IMR-90 (cell line): Measurements from ENCODE around the gene MS4A6E. TPM values are rescaled to one million over a fixed set of nuclear protein-coding genes. Genes with fewer than 3 reads are reported as not detected.
A peak's percentile ranks its signal among the peaks of the same experiment; 100 is the strongest.

Source experiments
- ATAC-seq: fragments of 200-7000 bp; cut with Tn5 transposase; 2 replicates; pipeline ENCODE4 v1.9.1; 2020; ENCODE audit warnings: low read depth, mild to moderate bottlenecking, moderate library complexity
- BruUV-seq: library from RNA; stranded (reverse); fragments of 400-500 nt; replicated peaks from 2 replicates; lab custom pipeline; 2021; lab: Mats Ljungman, UMichigan
- CTCF ChIA-PET: fragments of 300-600 bp; formaldehyde crosslinking; extraction: SDS; loops from one replicate; lab custom pipeline; 2021; ENCODE audit warnings: antibody characterized with exemption; lab: Yijun Ruan, JAX
- POLR2A ChIA-PET: fragments of 300-600 bp; sonication (Branson Sonifier 250); formaldehyde crosslinking; loops from one replicate; lab custom pipeline; 2022; ENCODE audit warnings: antibody characterized with exemption; ENCODE audit not compliant: unreplicated experiment; lab: Charles Lee
- DNase-seq: peaks from one replicate; pipeline ENCODE4 v3.0.0; 2013
- H2AFZ ChIP-seq: replicated peaks from 2 replicates; pipeline ENCODE3; 2013; ENCODE audit warnings: low read length, mild to moderate bottlenecking; ENCODE audit not compliant: poor library complexity
- H2AK5ac ChIP-seq: 2 replicates; pipeline ENCODE4 v1.6.1; 2013; ENCODE audit warnings: low read depth, low read length, inconsistent platforms
- H2AK9ac ChIP-seq: replicated peaks from 2 replicates; pipeline ENCODE3; 2013; ENCODE audit warnings: mild to moderate bottlenecking, low read depth, low read length, moderate library complexity; ENCODE audit not compliant: poor library complexity
- H2BK120ac ChIP-seq: 2 replicates; pipeline ENCODE4 v1.6.1; 2013; ENCODE audit warnings: low read depth, low read length, inconsistent platforms
- H2BK15ac ChIP-seq: 3 replicates; pipeline ENCODE4 v1.6.1; 2013; ENCODE audit warnings: low read depth, low read length, inconsistent platforms
- H2BK20ac ChIP-seq: 2 replicates; pipeline ENCODE4 v1.6.1; 2013; ENCODE audit warnings: low read depth, mild to moderate bottlenecking, inconsistent platforms, low read length, moderate library complexity
- H2BK5ac ChIP-seq: 2 replicates; pipeline ENCODE4 v1.6.1; 2013; ENCODE audit warnings: mild to moderate bottlenecking, low read depth, low read length, inconsistent platforms; ENCODE audit not compliant: poor library complexity, severe bottlenecking
- H3K14ac ChIP-seq: replicated peaks from 2 replicates; pipeline ENCODE4 v1.6.1; 2013; ENCODE audit warnings: low read depth, low read length, inconsistent platforms
- H3K18ac ChIP-seq: 2 replicates; pipeline ENCODE4 v1.6.1; 2013; ENCODE audit warnings: low read depth, low read length, control low read depth
- H3K23ac ChIP-seq: 2 replicates; pipeline ENCODE4 v1.6.1; 2013; ENCODE audit warnings: low read depth, low read length, inconsistent platforms
- H3K27ac ChIP-seq: 2 replicates; pipeline ENCODE4 v1.5.1; 2013; ENCODE audit warnings: mild to moderate bottlenecking, control low read depth, low read length; ENCODE audit not compliant: insufficient read depth
- H3K27me3 ChIP-seq: 2 replicates; pipeline ENCODE4 v1.6.1; 2013; ENCODE audit warnings: low read length; ENCODE audit not compliant: control insufficient read depth, insufficient read depth
- H3K36me3 ChIP-seq: 2 replicates; pipeline ENCODE4 v1.6.1; 2013; ENCODE audit warnings: low read length, mixed read lengths; ENCODE audit not compliant: control insufficient read depth, insufficient read depth
- H3K4ac ChIP-seq: 2 replicates; pipeline ENCODE4 v1.6.1; 2013; ENCODE audit warnings: low read depth, low read length, inconsistent platforms
- H3K4me1 ChIP-seq: 2 replicates; pipeline ENCODE4 v1.6.1; 2013; ENCODE audit warnings: low read length, mixed read lengths; ENCODE audit not compliant: control insufficient read depth, insufficient read depth
- H3K4me2 ChIP-seq: 2 replicates; pipeline ENCODE4 v1.6.1; 2013; ENCODE audit warnings: low read depth, mild to moderate bottlenecking, control low read depth, low read length, moderate library complexity
- H3K4me3 ChIP-seq: 2 replicates; pipeline ENCODE4 v1.5.1; 2013; ENCODE audit warnings: low read depth, mild to moderate bottlenecking, control low read depth, low read length, moderate library complexity; ENCODE audit not compliant: insufficient read depth
- H3K56ac ChIP-seq: 2 replicates; pipeline ENCODE4 v1.6.1; 2013; ENCODE audit warnings: low read length, inconsistent platforms; ENCODE audit not compliant: insufficient read depth; ENCODE audit errors: extremely low read depth
- H3K79me1 ChIP-seq, 2 experiments: 2 replicates each; pipeline ENCODE4 v1.6.1; 2013; ENCODE audit warnings: low read length in 2 of 2, inconsistent platforms in 1 of 2, low read depth in 1 of 2
- H3K9ac ChIP-seq: 2 replicates; pipeline ENCODE4 v1.6.1; 2013; ENCODE audit warnings: low read depth, low read length, control low read depth
- H3K9me1 ChIP-seq: 2 replicates; pipeline ENCODE4 v1.6.1; 2013; ENCODE audit warnings: low read length, inconsistent platforms; ENCODE audit not compliant: insufficient read depth
- H3K9me3 ChIP-seq: 2 replicates; pipeline ENCODE4 v1.6.1; 2013; ENCODE audit warnings: low read length; ENCODE audit not compliant: control insufficient read depth, insufficient read depth
- H4K20me1 ChIP-seq: 2 replicates; pipeline ENCODE4 v1.6.1; 2013; ENCODE audit warnings: low read length, inconsistent platforms; ENCODE audit not compliant: insufficient read depth
- H4K5ac ChIP-seq: 2 replicates; pipeline ENCODE4 v1.6.1; 2013; ENCODE audit warnings: mild to moderate bottlenecking, low read depth, low read length, control low read depth
- H4K8ac ChIP-seq, 2 experiments: 2 replicates each; pipeline ENCODE4 v1.6.1; 2013; ENCODE audit warnings: low read depth in 2 of 2, low read length in 2 of 2, control low read depth in 1 of 2, inconsistent platforms in 1 of 2
- H4K91ac ChIP-seq: 2 replicates; pipeline ENCODE4 v1.6.1; 2013; ENCODE audit warnings: low read depth, low read length, inconsistent platforms; ENCODE audit not compliant: insufficient read depth
- RCOR1 ChIP-seq: IDR thresholded peaks from 2 replicates; pipeline ENCODE4 v1.6.1; 2012; ENCODE audit warnings: mild to moderate bottlenecking, low read length, improper control_type of control experiment; ENCODE audit not compliant: insufficient replicate concordance
- WGBS, 2 experiments: methylation state at CpG; one replicate each; pipeline versions ENCODE4 v1.1.5 to v1.1.7; 2013; ENCODE audit warnings: missing lambda C conversion rate in 2 of 2; ENCODE audit not compliant: insufficient read length in 1 of 2; ENCODE audit errors: extremely low coverage in 2 of 2; 5-methylcytosine and 5-hydroxymethylcytosine counted together
- dilution Hi-C: fragments of 300-500 bp; cut with HindIII; formaldehyde crosslinking; loops from one replicate; pipeline ENCODE4 v1.14.3; 2018; ENCODE audit warnings: low sequenced_read_pairs; ENCODE audit not compliant: unreplicated experiment
- in situ Hi-C: fragments of 300-500 bp; cut with MboI; formaldehyde crosslinking; loops from 3 replicates; pipeline ENCODE4 v1.14.3; 2019; ENCODE audit warnings: low sequenced_read_pairs, inconsistent platforms, mixed read lengths
- intact Hi-C: fragments of 100-400 bp; cut with micrococcal nuclease; formaldehyde crosslinking; loops from 2 replicates; pipeline ENCODE4 v1.10.0; 2022
- polyA plus RNA-seq, 3 experiments: library from polyadenylated mRNA; depleted of rRNA; stranded (reverse); fragments of >200 nt; gene quantifications; 2 replicates each; pipeline ENCODE4 v1.2.3, GENCODE V29; 2012; ENCODE audit warnings: low replicate concordance in 1 of 3
- total RNA-seq: library from RNA; depleted of rRNA; stranded (reverse); fragments of >200 nt; gene quantifications from 2 replicates; pipeline ENCODE4 v1.2.3, GENCODE V29; 2012
- TF ChIP-seq, protein P1 (sequence below): conservative IDR thresholded peaks from 2 replicates; pipeline ENCODE4 v1.5.1; 2012; ENCODE audit warnings: mild to moderate bottlenecking, low read depth, low read length, improper control_type of control experiment

The MS4A6E gene
- total and polyA plus RNA-seq, 2 of the 4 experiments (the other 2 are of a cell fraction), result not detected

DNA sequence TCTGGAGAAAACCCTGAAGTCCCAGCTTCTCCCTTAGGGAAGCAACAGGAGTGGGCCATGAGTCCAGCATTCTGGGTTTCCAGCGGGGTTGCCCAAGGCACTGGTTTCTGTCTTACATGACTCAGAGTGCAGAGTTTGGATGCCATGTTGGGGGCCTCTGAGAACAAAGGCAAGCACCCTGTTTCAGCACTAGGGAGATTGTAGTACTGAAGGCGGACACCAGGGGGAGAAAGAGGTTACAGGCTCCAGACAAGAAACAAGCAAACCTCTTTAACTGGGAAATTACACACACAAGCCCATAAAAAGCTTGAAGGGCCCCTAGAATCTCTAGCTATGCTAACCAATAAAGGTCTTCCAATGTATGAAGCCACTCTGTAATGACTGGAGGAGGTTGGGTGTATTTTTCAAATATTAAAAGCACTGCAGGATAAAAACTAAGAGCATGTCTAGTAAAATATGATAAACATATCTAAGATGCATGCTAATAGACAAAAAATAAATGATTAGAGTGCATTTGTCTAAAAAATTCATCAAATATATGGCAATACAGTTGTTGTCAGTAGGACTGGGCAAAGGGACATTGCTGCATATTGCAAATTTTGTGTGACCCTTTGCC, 7.1 kb downstream of the MS4A6E start:
- Histone ChIP-seq H3K9ac (no peak overlapping the region), H3K18ac (no peak overlapping the region), H3K4me3 (no peak overlapping the region), H3K9me1 (no peaks in the 10 kb centered on the region), H3K36me3 (no peaks in the 10 kb centered on the region), H4K91ac (no peak overlapping the region), H2BK15ac (no peak overlapping the region), H4K8ac (no peak overlapping the region), H3K4me2 (no peak overlapping the region), H3K9me3 (no peaks in the 10 kb centered on the region; the same call in 1 of the 2 replicates), H3K23ac (no peak overlapping the region), H3K79me1 (no peaks in the 10 kb centered on the region), H3K27ac (no peak overlapping the region), H4K5ac (no peak overlapping the region), H2BK20ac (no peak overlapping the region), H3K4ac (no peak overlapping the region), H2AFZ (no peak overlapping the region), H3K14ac (no peak overlapping the region), H2AK5ac (no peak overlapping the region), H4K20me1 (no peaks in the 10 kb centered on the region), H2AK9ac (no peak overlapping the region), H3K56ac (no peak overlapping the region), H3K4me1 (no peaks in the 10 kb centered on the region), H3K27me3 (no peaks in the 10 kb centered on the region), H2BK120ac (no peak overlapping the region), H2BK5ac (no peak overlapping the region)
- DNase-seq (peak; percentile 13), ATAC-seq (peak; percentile 46)
- intact Hi-C loops, result no loop called here
- in situ Hi-C loops, result no loop called here
- no CpG with 5 or more reads among the region's 2 CpGs for WGBS, 2 experiments
- CTCF ChIA-PET, result interaction anchor here (0.7 kb wide), 1 partner anchor 16 kb away, joined by 4 read pairs; no protein-coding TSS in a partner anchor
- TF ChIP-seq, protein P1, sequence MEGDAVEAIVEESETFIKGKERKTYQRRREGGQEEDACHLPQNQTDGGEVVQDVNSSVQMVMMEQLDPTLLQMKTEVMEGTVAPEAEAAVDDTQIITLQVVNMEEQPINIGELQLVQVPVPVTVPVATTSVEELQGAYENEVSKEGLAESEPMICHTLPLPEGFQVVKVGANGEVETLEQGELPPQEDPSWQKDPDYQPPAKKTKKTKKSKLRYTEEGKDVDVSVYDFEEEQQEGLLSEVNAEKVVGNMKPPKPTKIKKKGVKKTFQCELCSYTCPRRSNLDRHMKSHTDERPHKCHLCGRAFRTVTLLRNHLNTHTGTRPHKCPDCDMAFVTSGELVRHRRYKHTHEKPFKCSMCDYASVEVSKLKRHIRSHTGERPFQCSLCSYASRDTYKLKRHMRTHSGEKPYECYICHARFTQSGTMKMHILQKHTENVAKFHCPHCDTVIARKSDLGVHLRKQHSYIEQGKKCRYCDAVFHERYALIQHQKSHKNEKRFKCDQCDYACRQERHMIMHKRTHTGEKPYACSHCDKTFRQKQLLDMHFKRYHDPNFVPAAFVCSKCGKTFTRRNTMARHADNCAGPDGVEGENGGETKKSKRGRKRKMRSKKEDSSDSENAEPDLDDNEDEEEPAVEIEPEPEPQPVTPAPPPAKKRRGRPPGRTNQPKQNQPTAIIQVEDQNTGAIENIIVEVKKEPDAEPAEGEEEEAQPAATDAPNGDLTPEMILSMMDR, result peak; percentile 49
- TF ChIP-seq RCOR1, result no peak
- POLR2A ChIA-PET, result no interaction called here
- no TSS peak for BruUV-seq
- dilution Hi-C loops, result no loop called here
